GM19035 (cell line): ENCODE measurements around the gene PGAP6.
A peak's percentile ranks its signal among the peaks of the same experiment; 100 is the strongest.
"Not testable (repeated sequence)": the region's sequence is repeated elsewhere in the genome, so short reads cannot be mapped to it uniquely, and the experiment has no call there.

Experiments
- ATAC-seq: cut with Tn5 transposase; IDR thresholded peaks from one replicate; pipeline ENCODE4 v1.9.1; 2021; ENCODE audit not compliant: unreplicated experiment

The PGAP6 gene

GRCh38 chr16:401468-402348, 19.9 kb upstream of the PGAP6 start, which contains the start of gene DECR2:
Gene DECR2, plus strand, starts transcription at chr16:401885. Its CDS starts 79 bp downstream, at chr16:401964.
- peak; percentile 61 for ATAC-seq

- ATAC-seq, result no peak
Measured at GRCh38 chr16:400061-400591, 18.3 kb upstream of the PGAP6 start.

GRCh38 chr16:399340-400019, 17.7 kb upstream of the PGAP6 start:
- no peak for ATAC-seq

DNA sequence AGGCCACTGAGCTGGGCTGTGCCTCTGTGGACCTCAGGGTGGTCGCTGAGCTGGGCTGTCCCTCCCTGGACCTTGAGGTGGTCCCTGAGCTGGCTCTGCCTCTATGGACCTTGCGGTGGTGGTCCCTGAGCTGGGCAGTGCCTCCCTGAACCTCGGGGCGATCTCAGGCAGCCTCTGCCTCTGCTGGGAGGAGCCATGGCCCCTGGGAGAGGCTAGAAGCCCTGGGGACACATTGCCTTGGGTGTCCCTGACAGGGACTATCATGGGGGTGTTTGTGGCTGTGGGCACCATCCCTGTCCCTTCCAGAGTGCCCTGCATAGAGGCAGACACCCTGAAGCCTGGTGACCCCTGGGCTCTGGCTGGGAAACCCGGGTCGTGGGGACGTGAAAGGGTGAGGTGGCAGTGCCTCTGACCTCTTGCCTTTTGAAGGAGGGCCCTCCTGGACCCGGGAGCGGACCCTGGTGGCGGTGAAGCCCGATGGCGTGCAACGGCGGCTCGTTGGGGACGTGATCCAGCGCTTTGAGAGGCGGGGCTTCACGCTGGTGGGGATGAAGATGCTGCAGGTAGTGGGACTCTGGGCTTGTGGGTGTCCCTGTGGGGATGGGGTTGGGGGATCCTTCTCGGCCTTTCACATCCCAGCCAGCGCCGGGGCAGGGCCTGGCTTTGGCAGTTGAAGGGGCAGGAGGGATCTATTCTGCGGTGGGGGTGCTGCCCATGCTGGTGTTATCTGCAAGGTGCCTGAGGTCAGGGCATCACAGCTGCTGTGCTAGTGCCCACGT, 17.0 kb upstream of the PGAP6 start:
- no peak for ATAC-seq

DNA sequence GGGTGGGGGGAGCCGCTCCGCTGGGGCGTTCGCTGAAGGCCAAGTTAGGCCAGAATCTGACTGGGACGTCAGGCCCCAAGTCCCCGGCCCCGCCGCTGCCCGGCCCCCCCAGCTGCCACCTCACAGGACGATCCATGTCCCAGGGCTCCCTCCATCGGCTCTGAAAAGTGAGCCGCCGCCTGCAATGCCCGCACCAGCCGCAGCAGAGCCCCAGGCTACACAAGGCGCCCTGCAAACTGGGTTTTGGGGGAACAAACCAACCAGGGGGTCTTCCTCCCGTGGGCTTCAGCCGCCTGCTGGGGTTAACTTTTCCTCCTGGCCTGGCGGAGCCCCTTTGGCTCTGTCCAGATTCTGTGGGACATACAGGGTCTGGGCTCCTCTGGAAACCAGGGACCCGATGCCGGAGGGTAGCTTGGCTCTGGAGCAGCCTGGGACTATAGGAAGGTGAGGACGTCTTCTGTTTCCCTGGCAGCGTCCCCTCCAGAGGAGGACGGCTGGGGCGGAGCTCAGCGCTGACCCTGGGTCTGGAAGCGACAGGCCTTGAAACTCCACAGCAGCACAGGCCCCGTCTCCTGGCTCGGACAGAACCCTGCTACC, 16.1 kb upstream of the PGAP6 start:
- ATAC-seq, result no peak

GRCh38 chr16:397135-397661, 15.4 kb upstream of the PGAP6 start, which contains the start of gene NME4:
Gene NME4, plus strand, starts transcription at chr16:397199. Its CDS starts 24 bp downstream, at chr16:397223.
- ATAC-seq, result no peak

- ATAC-seq, result no peak
Measured at GRCh38 chr16:396605-397004, 14.8 kb upstream of the PGAP6 start.

GRCh38 chr16:396199-396598, 14.4 kb upstream of the PGAP6 start:
- no peak for ATAC-seq

DNA sequence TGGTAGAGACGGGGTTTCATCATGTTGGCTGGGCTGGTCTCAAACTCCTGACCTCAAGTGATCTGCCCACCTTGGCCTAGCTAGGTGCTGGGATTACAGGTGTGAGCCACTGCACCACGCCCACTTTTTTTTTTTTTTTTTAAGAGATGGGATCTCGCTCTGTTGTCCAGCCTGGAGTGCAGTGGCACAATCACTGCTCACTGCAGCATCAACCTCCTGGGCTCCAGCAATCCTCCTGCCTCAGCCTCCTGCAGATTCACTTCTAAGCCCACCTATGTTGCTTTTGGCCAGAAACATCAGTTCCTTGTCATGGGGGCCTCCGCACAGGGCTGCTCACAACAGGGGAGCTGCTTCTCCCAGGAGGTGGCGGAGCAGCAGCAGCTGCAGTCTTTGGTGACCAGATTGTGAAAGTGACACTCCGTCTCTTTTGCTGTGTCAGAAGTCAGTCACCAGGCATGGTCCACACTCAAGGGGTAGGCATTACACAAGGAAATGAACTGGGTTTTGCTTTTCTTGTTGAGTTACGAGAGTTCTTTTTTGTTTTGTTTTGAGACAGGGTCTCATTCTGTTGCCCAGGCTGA, 10.8 kb upstream of the PGAP6 start:
- ATAC-seq, result no peak

DNA sequence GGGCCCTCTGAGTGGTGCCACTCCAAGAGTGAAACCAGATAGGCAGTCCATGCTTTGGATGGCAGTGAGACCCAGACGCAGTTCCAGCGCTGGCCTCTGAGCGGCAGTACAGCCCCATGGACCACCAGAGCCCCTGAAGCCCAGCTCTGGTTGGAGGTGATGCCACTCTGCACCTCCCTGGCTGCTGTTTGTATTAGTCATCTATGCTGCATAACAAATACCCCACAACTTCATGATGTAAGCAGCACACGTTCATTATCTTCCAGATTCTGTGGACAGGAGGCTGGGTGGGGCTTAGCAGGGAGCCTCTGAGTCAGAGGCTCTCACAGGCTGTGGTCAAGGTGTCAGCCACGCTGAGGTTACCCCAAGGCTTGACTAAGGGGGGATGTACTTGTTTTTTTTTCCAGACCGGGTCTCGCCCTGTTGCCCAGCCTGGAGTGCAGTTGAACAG, 10.1 kb upstream of the PGAP6 start:
- ATAC-seq, result no peak

- ATAC-seq, result no peak
Measured at GRCh38 chr16:389352-389751, 7.6 kb upstream of the PGAP6 start.

GRCh38 chr16:387761-388666, 6.2 kb upstream of the PGAP6 start:
- not testable (repeated sequence) for ATAC-seq

- no peak for ATAC-seq
Measured at GRCh38 chr16:386641-387156, 4.9 kb upstream of the PGAP6 start.

DNA sequence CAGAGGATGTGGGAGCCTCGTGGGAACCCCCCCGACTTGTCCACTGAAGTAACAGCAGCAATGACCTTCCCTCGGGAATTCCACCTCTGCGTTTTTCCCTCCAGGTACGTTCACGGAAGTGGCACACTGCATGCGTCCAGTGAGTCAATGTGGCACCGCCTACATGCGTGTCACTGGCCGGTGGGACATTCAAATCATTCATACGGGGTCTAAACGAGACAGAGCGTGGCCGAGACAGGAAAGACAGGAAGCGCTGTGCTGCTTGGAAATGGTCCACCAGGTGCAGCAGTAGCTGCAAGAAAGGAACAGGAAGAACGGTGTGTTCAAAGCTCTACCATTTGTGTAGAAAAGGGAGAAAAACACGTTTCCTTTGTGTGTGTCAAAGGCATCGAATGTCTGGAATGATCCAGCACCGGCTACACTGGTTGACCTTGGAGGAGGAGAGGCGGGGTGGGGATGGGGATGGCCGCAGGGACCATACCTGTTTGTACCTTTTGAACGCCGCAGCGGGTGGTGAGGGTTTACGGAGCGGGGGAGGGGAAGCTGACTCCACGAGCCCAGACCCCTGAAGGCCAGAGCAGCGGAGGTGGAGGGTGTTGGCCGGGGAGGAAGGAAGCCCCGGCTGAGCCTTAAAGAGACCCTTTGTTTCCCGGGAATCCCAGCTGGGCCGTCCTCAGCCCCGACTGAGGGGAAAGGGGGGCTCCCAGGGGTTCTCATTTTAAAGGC, 1.7 kb upstream of the PGAP6 start:
- ATAC-seq, result no peak

- peak; percentile 19 for ATAC-seq
Measured at GRCh38 chr16:381012-381788, 578 bp downstream of the PGAP6 start.

DNA sequence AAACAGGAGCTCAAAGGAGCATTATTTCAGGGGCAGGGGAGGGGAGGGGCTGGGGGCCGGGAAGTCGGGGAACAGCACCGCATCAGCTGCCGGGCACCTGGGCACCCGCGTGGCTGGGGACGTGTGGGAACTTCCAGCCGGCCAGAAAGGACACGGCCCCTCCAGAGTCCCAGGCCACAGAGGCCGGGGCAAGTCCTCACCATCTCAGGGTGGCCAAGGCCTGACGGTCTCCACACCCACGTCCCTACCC, 1.1 kb downstream of the PGAP6 start:
- no peak for ATAC-seq

DNA sequence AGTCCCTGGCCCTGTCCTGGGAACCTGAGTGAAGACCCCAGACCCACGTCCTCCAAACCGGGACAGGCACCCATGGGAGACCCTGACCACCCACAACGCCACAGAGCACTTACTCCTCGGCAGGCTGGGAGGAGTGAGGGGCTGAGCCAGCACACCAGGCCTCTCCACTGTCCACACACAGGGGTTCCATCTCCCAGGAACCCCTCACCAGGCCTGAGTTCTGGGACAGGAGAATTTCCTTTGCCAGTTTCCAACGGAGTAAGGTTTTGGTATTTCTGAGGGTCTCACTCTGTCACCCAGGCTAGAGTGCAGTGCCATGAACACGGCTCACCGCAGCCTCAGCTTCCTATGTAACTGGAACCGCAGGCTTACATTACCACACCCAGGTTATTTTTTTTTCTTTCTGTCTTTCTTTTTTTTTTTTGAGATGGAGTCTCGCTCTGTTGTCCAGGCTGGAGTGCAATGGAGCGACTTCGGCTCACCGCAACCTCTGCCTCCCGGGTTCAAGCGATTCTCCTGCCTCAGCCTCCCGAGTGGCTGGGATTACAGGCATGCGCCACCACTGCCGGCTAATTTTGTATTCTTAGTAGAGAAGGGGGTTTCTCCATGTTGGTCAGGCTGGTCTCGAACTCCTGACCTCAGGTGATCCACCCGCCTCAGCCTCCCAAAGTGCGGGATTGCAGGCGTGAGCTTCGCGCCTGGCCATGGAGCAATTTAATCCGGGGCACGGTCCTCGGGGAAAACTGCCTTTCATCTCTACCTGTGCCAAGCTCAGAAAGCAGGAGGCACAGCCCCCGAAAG, 1.6 kb downstream of the PGAP6 start:
- ATAC-seq, result no peak
